ENCODE results near the gene EPYC. TPM values are rescaled to one million over a fixed set of nuclear protein-coding genes. Genes with fewer than 3 reads are reported as not detected.
A peak's percentile ranks its signal among the peaks of the same experiment; 100 is the strongest.

EPYC gene
- not detected for total RNA-seq

GRCh38 chr12:91004872-91005271 lies at the start of gene EPYC:
EPYC (minus strand) TSS chr12:91004972; CDS start chr12:91002565, 2,407 bp downstream.
- no peak for DNase-seq
- Histone ChIP-seq H3K27ac (no peak within 1 kb of the TSS), H3K9me3 (no peaks in the 10 kb centered on the region), H3K27me3 (no peaks in the 10 kb centered on the region), H3K36me3 (no peaks in the 10 kb centered on the region), H3K4me3 (no peak within 1 kb of the TSS), H3K4me1 (no peaks in the 10 kb centered on the region)
- TF ChIP-seq POLR2A (IDR thresholded peaks at IDR 0.05) (no peak), CTCF (IDR thresholded peaks at IDR 0.05) (no peak)

GRCh38 chr12:91053951-91054715 lies 49.4 kb upstream of the EPYC start:
- Histone ChIP-seq H3K4me1 (no peaks in the 10 kb centered on the region), H3K9me3 (no peaks in the 10 kb centered on the region), H3K36me3 (no peaks in the 10 kb centered on the region), H3K27me3 (no peaks in the 10 kb centered on the region), H3K27ac (no peak overlapping the region), H3K4me3 (no peak overlapping the region)
- TF ChIP-seq CTCF (IDR thresholded peaks at IDR 0.05) (no peak), POLR2A (IDR thresholded peaks at IDR 0.05) (no peak)
- DNase-seq, result peak in 2 of 3 donors; percentile 14 to 43

GRCh38 chr12:91052026-91052425 lies 47.3 kb upstream of the EPYC start:
- no peak for TF ChIP-seq POLR2A (IDR thresholded peaks at IDR 0.05)
- TF ChIP-seq CTCF (IDR thresholded peaks at IDR 0.05), result no peak
- no peaks in the 10 kb centered on the region for H3K36me3 ChIP-seq
- H3K9me3 ChIP-seq, result no peaks in the 10 kb centered on the region
- H3K27ac ChIP-seq, result no peak overlapping the region
- no peaks in the 10 kb centered on the region for H3K4me1 ChIP-seq
- no peaks in the 10 kb centered on the region for H3K27me3 ChIP-seq
- H3K4me3 ChIP-seq, result no peak overlapping the region
- DNase-seq, result no peak

- Histone ChIP-seq H3K4me3 (no peak overlapping the region), H3K27me3 (no peaks in the 10 kb centered on the region), H3K9me3 (no peaks in the 10 kb centered on the region), H3K27ac (no peak overlapping the region), H3K4me1 (no peaks in the 10 kb centered on the region), H3K36me3 (no peaks in the 10 kb centered on the region)
- no peak for DNase-seq
- TF ChIP-seq CTCF (IDR thresholded peaks at IDR 0.05) (no peak), POLR2A (IDR thresholded peaks at IDR 0.05) (no peak)
Observed at GRCh38 chr12:91044586-91044985, 39.8 kb upstream of the EPYC start.

GRCh38 chr12:91043408-91043807 lies 38.6 kb upstream of the EPYC start:
- no peaks in the 10 kb centered on the region for H3K9me3 ChIP-seq
- no peak overlapping the region for H3K27ac ChIP-seq
- no peaks in the 10 kb centered on the region for H3K4me1 ChIP-seq
- no peaks in the 10 kb centered on the region for H3K27me3 ChIP-seq
- DNase-seq, result no peak
- TF ChIP-seq CTCF (IDR thresholded peaks at IDR 0.05), result no peak
- no peak for TF ChIP-seq POLR2A (IDR thresholded peaks at IDR 0.05)
- H3K36me3 ChIP-seq, result no peaks in the 10 kb centered on the region
- no peak overlapping the region for H3K4me3 ChIP-seq
